ENCODE data around the gene PPFIBP1.
"Not testable (repeated sequence)": the region's sequence is repeated elsewhere in the genome, so short reads cannot be mapped to it uniquely, and the experiment has no call there.

The PPFIBP1 gene

GRCh38 chr12:27709932-27710591, 186.1 kb downstream of the PPFIBP1 start:
- no peak for DNase-seq (ENCODE audit: low read depth)

- peak; percentile 83 for DNase-seq (ENCODE audit: low read depth)
These were observed 186.7 kb downstream of the PPFIBP1 start, which contains the start of gene MRPS35 for GRCh38 chr12:27710592-27711316. MRPS35 (plus strand) TSS chr12:27710832; CDS start chr12:27710844, 12 bp downstream.

DNA sequence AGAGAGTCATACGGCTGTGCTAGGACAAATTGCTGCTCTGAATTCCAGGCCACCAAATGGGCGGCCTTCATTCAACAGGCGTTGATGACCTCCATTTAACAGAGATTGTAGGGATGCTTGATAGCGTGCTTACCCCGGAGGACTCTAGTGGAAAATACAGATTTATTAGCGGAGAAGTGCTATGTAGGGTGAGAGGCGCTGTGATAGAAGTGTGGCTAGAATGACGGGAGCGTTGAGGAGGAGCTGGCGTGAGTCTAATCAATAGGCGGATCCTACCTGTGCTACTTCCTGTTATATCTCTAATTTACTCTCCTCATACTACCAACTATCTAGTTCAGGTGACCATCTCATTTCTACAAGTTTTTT, 187.3 kb downstream of the PPFIBP1 start:
- no peak for DNase-seq (ENCODE audit: low read depth)

DNA sequence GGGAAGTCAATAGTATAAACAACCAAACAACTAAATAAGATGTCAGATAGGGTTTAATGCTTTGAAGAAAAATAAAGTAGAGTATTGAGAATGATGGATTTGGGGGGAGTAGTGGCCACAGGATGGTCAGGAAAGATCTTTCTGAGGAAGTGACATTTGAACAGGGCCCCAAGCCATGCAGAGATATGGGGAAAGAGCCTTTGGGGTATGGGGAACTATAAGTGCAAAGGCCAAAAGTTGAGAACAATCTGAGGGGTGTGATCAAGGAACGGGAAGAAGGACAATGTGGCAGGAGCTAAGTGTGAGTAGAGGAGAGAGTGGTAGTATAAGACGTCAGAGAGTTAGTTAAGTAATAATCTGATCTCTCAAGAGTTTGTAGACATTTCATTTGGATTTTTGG, 188.0 kb downstream of the PPFIBP1 start:
- no peak for DNase-seq (ENCODE audit: low read depth)

DNA sequence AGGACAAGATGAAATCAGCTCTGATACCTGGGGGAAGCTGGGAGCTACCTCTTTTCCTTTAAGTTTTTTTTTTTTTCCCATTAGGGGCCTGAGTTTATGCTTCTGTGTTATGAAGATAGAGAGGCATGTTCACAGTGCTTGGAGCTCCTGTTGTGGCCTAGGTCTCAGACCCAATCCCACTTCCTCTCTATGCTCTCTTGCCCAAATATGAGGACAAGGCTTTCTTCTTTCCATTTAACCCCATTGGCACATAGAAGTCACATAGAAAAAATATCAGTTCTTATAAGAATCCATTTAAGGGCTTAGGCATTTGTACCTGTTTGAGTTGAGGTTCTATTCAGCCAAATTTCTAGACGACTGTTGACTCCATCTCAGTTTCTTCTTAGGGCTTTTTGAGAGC, 199.2 kb downstream of the PPFIBP1 start:
- no peak for DNase-seq (ENCODE audit: low read depth)

- no peak for DNase-seq (ENCODE audit: low read depth)
These were observed 206.1 kb downstream of the PPFIBP1 start for GRCh38 chr12:27730097-27730588.

GRCh38 chr12:27732281-27732680, 208.3 kb downstream of the PPFIBP1 start:
- no peak for DNase-seq (ENCODE audit: low read depth)

GRCh38 chr12:27733052-27733656, 209.1 kb downstream of the PPFIBP1 start:
- DNase-seq (ENCODE audit: low read depth) = no peak

- DNase-seq (ENCODE audit: low read depth) = no peak
These were observed 209.8 kb downstream of the PPFIBP1 start for GRCh38 chr12:27733791-27734190.

GRCh38 chr12:27734321-27734720, 210.3 kb downstream of the PPFIBP1 start:
- DNase-seq (ENCODE audit: low read depth) = not testable (repeated sequence)

GRCh38 chr12:27743601-27744000, 219.6 kb downstream of the PPFIBP1 start:
- DNase-seq (ENCODE audit: low read depth) = no peak

Data from T-helper 22 cell (primary cell).